Muscle layer of duodenum (tissue), 2 donors: ENCODE data around the gene C1QTNF1.

ENCODE experiments used
- H3K27ac ChIP-seq: one replicate; pipeline ENCODE4 v1.7.0; 2013; ENCODE audit warnings: mild to moderate bottlenecking, low read length
- H3K27me3 ChIP-seq: one replicate; pipeline ENCODE4 v1.7.0; 2013; ENCODE audit warnings: low read depth, mild to moderate bottlenecking, control low read depth, low read length
- H3K36me3 ChIP-seq, 2 donors: one replicate each; pipeline ENCODE4 v1.7.0; 2013; ENCODE audit warnings: low read length in 2 of 2, control low read depth in 1 of 2, mild to moderate bottlenecking in 1 of 2; ENCODE audit not compliant: insufficient read depth in 2 of 2, control insufficient read depth in 1 of 2
- H3K4me1 ChIP-seq, 2 donors: one replicate each; pipeline ENCODE4 v1.7.0; 2013; ENCODE audit warnings: low read length in 2 of 2, mild to moderate bottlenecking in 2 of 2, control low read depth in 1 of 2, moderate library complexity in 1 of 2; ENCODE audit not compliant: insufficient read depth in 2 of 2, control insufficient read depth in 1 of 2
- H3K4me3 ChIP-seq, 2 donors: one replicate each; pipeline ENCODE4 v1.7.0; 2013; ENCODE audit warnings: low read length in 2 of 2, low read depth in 1 of 2, mild to moderate bottlenecking in 1 of 2
- H3K9me3 ChIP-seq, 2 donors: one replicate each; pipeline ENCODE4 v1.7.0; 2013; ENCODE audit warnings: low read length in 2 of 2, control low read depth in 1 of 2, mild to moderate bottlenecking in 1 of 2; ENCODE audit not compliant: control insufficient read depth in 1 of 2
- donor health status: healthy.

Gene C1QTNF1

GRCh38 chr17:79081571-79082276 is 57.8 kb downstream of the C1QTNF1 start:
- no peak overlapping the region for H3K4me3 ChIP-seq
- H3K36me3 ChIP-seq: peaks cover 21 to 74% of the 10 kb centered on the region in 2 donors
- H3K27me3 ChIP-seq: no peaks in the 10 kb centered on the region

GRCh38 chr17:79082311-79083190 is 58.6 kb downstream of the C1QTNF1 start:
- Histone ChIP-seq H3K36me3 (peaks cover 21 to 72% of the 10 kb centered on the region in 2 donors), H3K9me3 (no peaks in the 10 kb centered on the region), H3K27me3 (no peaks in the 10 kb centered on the region), H3K27ac (no peak overlapping the region), H3K4me1 (no peaks in the 10 kb centered on the region), H3K4me3 (no peak overlapping the region)

More at GRCh38 chr17:79081571-79082276, 57.8 kb downstream of the C1QTNF1 start:
- Histone ChIP-seq H3K4me1 (no peaks in the 10 kb centered on the region), H3K27ac (no peak overlapping the region), H3K9me3 (no peaks in the 10 kb centered on the region)

- no peak overlapping the region for H3K4me3 ChIP-seq
- H3K27ac ChIP-seq: no peak overlapping the region
- no peaks in the 10 kb centered on the region for H3K9me3 ChIP-seq
- peaks cover 21 to 68% of the 10 kb centered on the region in 2 donors for H3K36me3 ChIP-seq
- no peaks in the 10 kb centered on the region for H3K4me1 ChIP-seq
- H3K27me3 ChIP-seq: no peaks in the 10 kb centered on the region
Observed at GRCh38 chr17:79083191-79083971, 59.4 kb downstream of the C1QTNF1 start.

GRCh38 chr17:79084291-79085153 is 60.6 kb downstream of the C1QTNF1 start:
- Histone ChIP-seq H3K4me1 (no peaks in the 10 kb centered on the region), H3K9me3 (no peaks in the 10 kb centered on the region), H3K27ac (no peak overlapping the region), H3K4me3 (no peak overlapping the region), H3K27me3 (no peaks in the 10 kb centered on the region), H3K36me3 (peaks cover 10 to 56% of the 10 kb centered on the region in 2 donors)

- Histone ChIP-seq H3K27ac (no peak overlapping the region), H3K27me3 (no peaks in the 10 kb centered on the region), H3K9me3 (no peaks in the 10 kb centered on the region), H3K4me1 (no peaks in the 10 kb centered on the region), H3K4me3 (no peak overlapping the region), H3K36me3 (peaks cover 4 to 48% of the 10 kb centered on the region in 2 donors)
Observed at GRCh38 chr17:79085154-79085920, 61.4 kb downstream of the C1QTNF1 start.

GRCh38 chr17:79085921-79086551 is 62.1 kb downstream of the C1QTNF1 start:
- H3K36me3 ChIP-seq: peaks cover 0 to 41% of the 10 kb centered on the region in 2 donors
- H3K27ac ChIP-seq: no peak overlapping the region
- no peaks in the 10 kb centered on the region for H3K4me1 ChIP-seq
- H3K27me3 ChIP-seq: no peaks in the 10 kb centered on the region
- H3K9me3 ChIP-seq: no peaks in the 10 kb centered on the region
- no peak overlapping the region for H3K4me3 ChIP-seq

- Histone ChIP-seq H3K36me3 (peaks cover 0 to 41% of the 10 kb centered on the region in 2 donors), H3K27ac (no peak overlapping the region), H3K4me1 (no peaks in the 10 kb centered on the region), H3K27me3 (no peaks in the 10 kb centered on the region), H3K4me3 (no peak overlapping the region), H3K9me3 (no peaks in the 10 kb centered on the region)
Observed at GRCh38 chr17:79086609-79087427, 62.8 kb downstream of the C1QTNF1 start.

GRCh38 chr17:79087428-79088143 is 63.6 kb downstream of the C1QTNF1 start:
- no peaks in the 10 kb centered on the region for H3K27me3 ChIP-seq
- H3K9me3 ChIP-seq: no peaks in the 10 kb centered on the region
- H3K4me1 ChIP-seq: no peaks in the 10 kb centered on the region
- H3K27ac ChIP-seq: no peak overlapping the region
- peaks cover 0 to 34% of the 10 kb centered on the region in 2 donors for H3K36me3 ChIP-seq
- no peak overlapping the region for H3K4me3 ChIP-seq
